ENCODE measurements around the gene SLC38A10. TPM values are rescaled to one million over a fixed set of nuclear protein-coding genes. Genes with fewer than 3 reads are reported as not detected.

Gene SLC38A10
- total RNA-seq, 6 donors from 2014 or later = 90.6 to 208 (median 110) TPM

DNA sequence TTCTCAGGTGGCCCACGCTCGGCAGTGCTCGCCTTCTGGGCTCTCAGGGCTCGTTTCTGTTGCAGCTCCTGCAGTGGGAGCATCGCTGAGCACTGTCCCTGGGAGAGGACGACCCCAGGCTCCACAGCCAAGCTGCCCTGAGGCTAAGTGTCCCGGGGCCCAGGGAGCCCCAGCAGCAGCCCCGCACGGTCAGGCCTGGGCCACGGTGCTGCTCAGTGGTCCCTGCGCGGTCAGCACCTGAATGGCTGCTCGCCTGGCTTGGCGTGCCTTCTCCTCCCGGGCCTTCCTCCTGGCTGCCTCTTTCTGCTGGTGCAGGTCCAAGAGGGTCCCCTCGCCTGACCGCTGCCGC, 95.7 kb downstream of the SLC38A10 start:
- 95 to 99% methylated on average over 8 to 18 of the region's 18 CpGs for WGBS, 2 donors
- TF ChIP-seq POLR2AphosphoS5 (IDR thresholded peaks at IDR 0.05) = no peak
- TF ChIP-seq, protein P1, sequence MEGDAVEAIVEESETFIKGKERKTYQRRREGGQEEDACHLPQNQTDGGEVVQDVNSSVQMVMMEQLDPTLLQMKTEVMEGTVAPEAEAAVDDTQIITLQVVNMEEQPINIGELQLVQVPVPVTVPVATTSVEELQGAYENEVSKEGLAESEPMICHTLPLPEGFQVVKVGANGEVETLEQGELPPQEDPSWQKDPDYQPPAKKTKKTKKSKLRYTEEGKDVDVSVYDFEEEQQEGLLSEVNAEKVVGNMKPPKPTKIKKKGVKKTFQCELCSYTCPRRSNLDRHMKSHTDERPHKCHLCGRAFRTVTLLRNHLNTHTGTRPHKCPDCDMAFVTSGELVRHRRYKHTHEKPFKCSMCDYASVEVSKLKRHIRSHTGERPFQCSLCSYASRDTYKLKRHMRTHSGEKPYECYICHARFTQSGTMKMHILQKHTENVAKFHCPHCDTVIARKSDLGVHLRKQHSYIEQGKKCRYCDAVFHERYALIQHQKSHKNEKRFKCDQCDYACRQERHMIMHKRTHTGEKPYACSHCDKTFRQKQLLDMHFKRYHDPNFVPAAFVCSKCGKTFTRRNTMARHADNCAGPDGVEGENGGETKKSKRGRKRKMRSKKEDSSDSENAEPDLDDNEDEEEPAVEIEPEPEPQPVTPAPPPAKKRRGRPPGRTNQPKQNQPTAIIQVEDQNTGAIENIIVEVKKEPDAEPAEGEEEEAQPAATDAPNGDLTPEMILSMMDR (IDR thresholded peaks at IDR 0.05) = no peak
- TF ChIP-seq EP300 (IDR thresholded peaks at IDR 0.05) = no peak
- no peak for TF ChIP-seq POLR2A (IDR thresholded peaks at IDR 0.05)
- peak overlapping the region in 2 of 4 donors; percentile 17 to 55 for H3K27ac ChIP-seq
- H3K4me1 ChIP-seq = peaks cover 4 to 42% (median 24%) of the 10 kb centered on the region in 4 donors
- H3K4me3 ChIP-seq = no peak overlapping the region
- no peak for ATAC-seq (ENCODE audit: low FRiP score in 2 of 2)
- H3K9me3 ChIP-seq = no peaks in the 10 kb centered on the region
- peak in 1 of 2 donors; percentile 75 for DNase-seq
- H3K27me3 ChIP-seq = no peaks in the 10 kb centered on the region
- peaks cover 0 to 20% (median 1%) of the 10 kb centered on the region in 4 donors for H3K36me3 ChIP-seq

DNA sequence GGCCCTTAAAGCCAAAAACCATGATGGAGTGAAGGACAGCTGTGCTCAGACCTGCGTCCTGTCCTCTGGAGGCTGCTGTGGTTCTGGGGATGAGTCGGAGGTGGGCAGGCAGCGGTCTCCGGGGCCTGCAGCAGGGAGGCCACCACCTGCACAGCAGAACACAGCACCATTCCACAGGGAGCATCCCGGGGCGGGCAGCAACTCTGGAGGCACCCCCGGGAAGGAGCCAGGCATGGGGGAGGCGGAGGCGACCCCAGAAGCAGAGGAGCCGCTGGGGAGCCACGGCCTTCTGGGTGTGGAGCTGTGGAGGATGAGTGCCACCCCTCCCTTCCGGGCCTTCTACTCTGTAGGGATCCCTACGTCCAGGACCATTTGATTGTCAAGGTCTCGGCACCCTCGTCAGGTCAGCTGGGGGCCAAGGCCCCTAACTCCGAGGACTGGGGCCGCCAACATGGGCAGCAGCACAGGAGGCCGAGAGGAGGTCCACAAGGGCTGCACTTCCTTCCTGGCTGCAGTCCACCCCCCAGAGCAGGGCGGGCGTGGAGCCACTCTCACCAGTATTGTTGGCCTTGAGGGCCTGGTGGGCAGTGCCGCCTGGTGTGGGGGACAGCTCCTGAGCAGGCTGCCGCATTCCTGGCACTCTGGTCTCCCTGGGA, 96.2 kb downstream of the SLC38A10 start:
- TF ChIP-seq POLR2A (IDR thresholded peaks at IDR 0.05) = no peak
- TF ChIP-seq, protein P1 (IDR thresholded peaks at IDR 0.05) = no peak
- no peak for TF ChIP-seq POLR2AphosphoS5 (IDR thresholded peaks at IDR 0.05)
- TF ChIP-seq EP300 (IDR thresholded peaks at IDR 0.05) = no peak
- DNase-seq (peak in 1 of 2 donors; percentile 66), ATAC-seq (ENCODE audit: low FRiP score in 2 of 2) (no peak)
- Histone ChIP-seq H3K27me3 (no peaks in the 10 kb centered on the region), H3K4me1 (peaks cover 4 to 42% (median 26%) of the 10 kb centered on the region in 4 donors), H3K27ac (peak overlapping the region in 2 of 4 donors; percentile 17 to 55), H3K4me3 (no peak overlapping the region), H3K36me3 (peaks cover 0 to 20% (median 1%) of the 10 kb centered on the region in 4 donors), H3K9me3 (no peaks in the 10 kb centered on the region)
- 88% methylated on average over 17 of the region's 22 CpGs; no CpG with 5 or more reads in 1 of the 2 donors for WGBS, 2 donors

DNA sequence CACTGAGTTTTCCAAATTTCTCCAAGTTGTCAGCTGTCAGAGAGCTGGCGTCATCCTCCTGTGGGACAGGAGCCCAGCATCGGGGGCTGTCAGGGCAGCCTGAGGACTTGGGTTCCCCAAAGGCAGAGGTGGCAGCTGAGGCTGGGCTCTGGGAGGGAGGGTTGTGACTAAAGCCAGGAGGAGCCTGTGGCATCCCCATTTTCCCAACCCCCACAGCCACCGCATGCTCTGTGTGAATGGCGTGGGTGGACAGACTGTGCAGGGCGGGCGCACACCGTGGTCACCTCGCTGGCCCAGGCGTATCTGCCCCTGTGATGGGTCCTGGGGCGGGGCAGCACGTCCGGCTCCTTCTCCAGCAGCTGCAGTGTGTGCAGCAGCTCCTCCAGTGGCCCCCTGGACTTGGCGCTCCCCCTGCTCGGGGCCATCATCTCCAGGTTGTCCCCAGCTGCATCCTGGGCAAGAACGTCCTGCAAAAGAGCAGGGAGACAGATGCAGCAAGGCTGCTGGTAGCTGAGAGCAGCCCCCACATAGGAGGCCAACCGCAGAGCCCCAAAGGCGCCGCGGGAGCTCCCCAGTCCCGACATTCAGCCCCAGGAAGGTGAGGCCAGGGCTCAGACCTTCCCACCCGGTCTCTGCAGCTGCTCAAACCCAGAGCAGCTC, 97.1 kb downstream of the SLC38A10 start:
- DNase-seq (peak in 1 of 2 donors; percentile 77), ATAC-seq (ENCODE audit: low FRiP score in 2 of 2) (no peak)
- Histone ChIP-seq H3K9me3 (no peaks in the 10 kb centered on the region), H3K36me3 (peaks cover 0 to 16% (median 1%) of the 10 kb centered on the region in 4 donors), H3K4me1 (peaks cover 4 to 42% (median 32%) of the 10 kb centered on the region in 4 donors), H3K27ac (peak overlapping the region in 2 of 4 donors; percentile 28 to 69), H3K27me3 (no peaks in the 10 kb centered on the region), H3K4me3 (peak overlapping the region in 1 of 4 donors; percentile 29)
- WGBS, 2 donors = 89 to 100% methylated on average over 2 to 12 of the region's 21 CpGs
- TF ChIP-seq, protein P1 (IDR thresholded peaks at IDR 0.05) = no peak
- TF ChIP-seq EP300 (IDR thresholded peaks at IDR 0.05) = no peak
- no peak for TF ChIP-seq POLR2A (IDR thresholded peaks at IDR 0.05)
- TF ChIP-seq POLR2AphosphoS5 (IDR thresholded peaks at IDR 0.05) = no peak

DNA sequence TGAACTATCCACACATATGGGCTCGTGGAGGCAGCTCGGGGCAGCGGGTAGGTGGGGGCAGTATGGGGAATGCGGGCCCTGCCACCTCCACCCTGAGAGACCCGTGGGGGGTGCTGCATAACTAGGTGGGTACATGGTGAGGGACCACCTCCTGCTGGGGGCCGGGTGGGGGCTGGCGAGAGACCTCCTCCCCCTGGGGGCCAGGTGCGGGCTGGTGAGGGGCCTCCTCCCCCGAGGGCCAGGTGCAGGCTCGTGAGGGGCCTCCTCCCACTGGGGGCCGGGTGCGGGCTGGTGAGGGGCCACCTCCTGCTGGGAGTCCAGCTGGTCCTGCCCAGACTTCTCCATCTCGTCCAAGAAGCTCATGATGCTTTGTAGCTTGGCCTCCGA, 97.7 kb downstream of the SLC38A10 start:
- 77 to 79% methylated on average over 9 to 13 of the region's 14 CpGs for WGBS, 2 donors
- Histone ChIP-seq H3K4me1 (peaks cover 4 to 42% (median 32%) of the 10 kb centered on the region in 4 donors), H3K27ac (peak overlapping the region in 3 of 4 donors; percentile 28 to 73 (median 69)), H3K9me3 (no peaks in the 10 kb centered on the region), H3K36me3 (peaks cover 0 to 15% (median 1%) of the 10 kb centered on the region in 4 donors), H3K4me3 (peak overlapping the region in 2 of 4 donors; percentile 29 to 30), H3K27me3 (no peaks in the 10 kb centered on the region)
- ATAC-seq (ENCODE audit: low FRiP score in 2 of 2) = no peak
- TF ChIP-seq, protein P1 (IDR thresholded peaks at IDR 0.05) = no peak
- TF ChIP-seq POLR2AphosphoS5 (IDR thresholded peaks at IDR 0.05) = no peak
- TF ChIP-seq POLR2A (IDR thresholded peaks at IDR 0.05) = no peak
- no peak for TF ChIP-seq EP300 (IDR thresholded peaks at IDR 0.05)
- DNase-seq = peak in 1 of 2 donors; percentile 73
